ENCODE measurements around the gene GCA.

The GCA gene

GRCh38 chr2:162343824-162344616 lies at the start of gene GCA:
TSS of gene GCA (plus strand) at chr2:162344132. CDS start at chr2:162344249, 117 bp downstream.
- DNase-seq: peak; percentile 100

GRCh38 chr2:162295009-162295408 lies 48.9 kb upstream of the GCA start:
- DNase-seq: no peak

- peak; percentile 28 for DNase-seq
Measured at GRCh38 chr2:162297925-162298552, 45.9 kb upstream of the GCA start.

- DNase-seq: no peak
Measured at GRCh38 chr2:162298669-162299335, 45.1 kb upstream of the GCA start.

- DNase-seq: no peak
Measured at GRCh38 chr2:162300266-162300665, 43.7 kb upstream of the GCA start.

- DNase-seq: peak; percentile 42
Measured at GRCh38 chr2:162301151-162301804, 42.7 kb upstream of the GCA start.

GRCh38 chr2:162301877-162302276 lies 42.1 kb upstream of the GCA start:
- DNase-seq: no peak

GRCh38 chr2:162305901-162306300 lies 38.0 kb upstream of the GCA start:
- no peak for DNase-seq

- no peak for DNase-seq
Measured at GRCh38 chr2:162308747-162309503, 35.0 kb upstream of the GCA start.

- no peak for DNase-seq
Measured at GRCh38 chr2:162312853-162313252, 31.1 kb upstream of the GCA start.

GRCh38 chr2:162315938-162316337 lies 28.0 kb upstream of the GCA start:
- no peak for DNase-seq

- DNase-seq: no peak
Measured at GRCh38 chr2:162316590-162316989, 27.3 kb upstream of the GCA start.

- DNase-seq: no peak
Measured at GRCh38 chr2:162317058-162317742, 26.7 kb upstream of the GCA start.

- peak; percentile 19 for DNase-seq
Measured at GRCh38 chr2:162317861-162318327, 26.0 kb upstream of the GCA start.

- DNase-seq: peak; percentile 71
Measured at GRCh38 chr2:162318328-162319180, 25.4 kb upstream of the GCA start, which contains the start of gene IFIH1. TSS of gene IFIH1 (minus strand) at chr2:162318684. CDS start at chr2:162318307, 377 bp downstream.

GRCh38 chr2:162320864-162321517 lies 22.9 kb upstream of the GCA start:
- DNase-seq: no peak

GRCh38 chr2:162324953-162325352 lies 19.0 kb upstream of the GCA start:
- no peak for DNase-seq

GRCh38 chr2:162327134-162327769 lies 16.7 kb upstream of the GCA start:
- DNase-seq: peak; percentile 17

- DNase-seq: no peak
Measured at GRCh38 chr2:162327806-162328205, 16.1 kb upstream of the GCA start.
